Activated CD4-positive, alpha-beta T cell treated with anti-CD3 and anti-CD28 coated beads, Interleukin-2, amount 50 U/mL, for 16 hours (primary cell): Measurements from ENCODE around the gene MAGOH.

Source experiments
- DNase-seq: peaks from one replicate; pipeline ENCODE4 v3.0.0-alpha.2; 2020

The MAGOH gene

DNA sequence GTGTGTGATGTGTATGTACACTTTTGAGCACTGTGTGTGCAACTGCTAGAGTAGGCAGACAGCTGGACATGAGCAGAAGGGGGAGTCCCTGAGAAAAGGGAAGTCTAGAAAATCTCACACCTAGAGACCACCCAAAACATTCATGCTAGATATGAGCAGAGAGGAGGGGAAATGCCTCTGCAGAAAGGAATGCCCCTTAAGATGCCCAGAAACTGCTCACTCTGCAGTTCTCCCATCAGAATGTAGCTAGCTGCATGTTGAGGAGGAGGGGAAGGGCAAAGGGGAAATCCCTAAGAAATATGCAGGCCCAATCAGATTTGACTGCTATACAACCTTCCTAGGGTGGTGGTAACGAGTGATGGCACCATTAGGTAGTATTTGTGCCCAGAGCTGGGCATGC lies 31.8 kb upstream of the MAGOH start:
- no peak for DNase-seq

DNA sequence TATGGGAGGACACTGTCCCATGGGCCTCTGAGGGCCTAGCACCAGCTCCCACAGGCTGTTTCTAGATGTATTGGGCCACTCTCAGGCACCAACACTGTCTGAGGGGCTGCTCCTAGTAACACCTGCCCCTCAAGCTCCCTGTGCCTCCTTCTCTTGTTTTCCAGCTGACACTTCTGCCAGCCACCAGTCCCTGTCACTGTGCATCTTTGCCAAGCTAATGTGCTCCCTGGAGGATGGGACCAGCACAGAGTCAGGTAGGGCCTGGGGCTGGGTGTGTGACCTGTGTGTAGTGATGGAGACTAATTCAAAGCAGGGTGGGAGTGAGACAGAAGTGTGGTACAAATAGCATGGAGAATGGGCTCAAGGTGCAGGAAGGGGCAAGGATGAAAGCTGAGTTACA lies 29.4 kb upstream of the MAGOH start:
- no peak for DNase-seq

DNA sequence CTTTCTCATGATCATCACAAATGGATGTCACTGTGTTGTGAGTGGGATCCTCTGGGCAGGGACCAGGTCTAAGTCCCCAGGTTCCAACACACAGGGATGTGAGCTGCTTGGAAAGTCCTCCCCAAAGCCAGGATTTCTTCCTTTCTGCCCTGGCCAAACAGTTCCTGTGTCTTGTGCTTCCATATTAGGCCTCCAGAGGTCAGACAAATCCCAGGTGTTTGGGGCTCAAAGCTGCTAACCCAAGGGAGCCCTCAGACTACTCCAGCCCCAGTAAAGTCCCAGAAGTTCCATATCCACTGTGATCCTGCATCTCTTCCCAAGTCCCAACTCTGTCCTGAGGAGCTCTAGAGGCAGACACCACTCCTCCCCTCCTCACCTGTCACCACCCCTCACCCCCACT lies 27.7 kb upstream of the MAGOH start:
- DNase-seq, result no peak

DNA sequence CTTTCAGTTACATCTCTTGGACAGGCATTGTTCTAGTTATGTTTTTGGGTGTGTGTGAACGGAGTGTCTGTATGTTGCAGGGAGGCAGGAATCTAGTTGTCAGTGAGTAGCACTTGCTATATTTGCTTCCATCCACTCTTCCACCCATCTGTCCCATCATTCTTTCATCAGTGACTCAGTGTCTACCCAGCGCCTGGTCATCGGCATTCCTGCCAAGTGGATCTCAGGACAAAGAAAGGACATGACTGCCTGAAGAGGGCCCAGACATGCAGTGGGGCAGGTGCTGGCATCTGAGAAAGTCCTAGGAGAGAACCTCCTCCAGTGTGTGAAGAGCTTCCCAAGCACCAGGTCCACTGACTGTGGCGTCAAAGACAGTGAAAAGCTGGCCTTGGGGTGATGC lies 27.3 kb upstream of the MAGOH start:
- DNase-seq, result no peak

DNA sequence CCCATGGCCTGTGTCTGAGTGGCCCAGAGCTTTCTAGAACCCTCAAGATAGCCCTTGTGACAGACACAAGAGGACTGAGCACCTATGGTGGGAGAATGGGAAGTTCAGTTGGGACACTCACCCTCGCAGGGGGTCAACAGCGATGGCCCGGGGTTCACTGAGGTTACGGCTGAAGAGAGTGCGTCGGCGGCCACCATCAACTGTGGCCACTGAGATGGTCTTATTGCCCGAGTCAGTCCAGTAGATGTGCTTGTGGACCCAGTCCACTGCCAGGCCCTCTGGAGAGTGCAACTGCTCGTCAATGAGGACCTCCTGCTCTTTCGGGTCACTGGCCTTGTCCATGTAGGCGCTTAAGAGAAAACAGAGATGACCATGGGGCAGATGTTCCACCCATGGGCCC lies 25.7 kb upstream of the MAGOH start:
- no peak for DNase-seq

DNA sequence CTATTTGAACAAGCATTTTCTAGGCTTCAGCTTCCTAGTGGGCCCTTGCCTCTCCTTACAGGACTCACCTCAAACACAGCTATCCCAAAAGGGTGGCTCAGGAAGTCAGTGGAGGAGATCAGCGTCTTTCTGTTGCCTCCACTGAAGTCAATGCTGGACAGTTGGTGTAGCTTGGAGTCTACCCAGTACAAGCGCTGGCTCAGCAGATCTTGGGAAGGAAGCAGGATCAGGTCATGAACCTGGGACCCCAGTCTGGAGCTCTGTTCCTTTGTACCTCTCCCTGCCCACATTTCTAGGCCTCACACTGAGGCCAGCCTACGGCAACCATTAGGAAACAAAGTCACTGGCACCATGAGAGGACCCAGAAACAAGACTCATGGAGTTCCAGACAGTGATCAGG lies 23.7 kb upstream of the MAGOH start:
- DNase-seq, result no peak

DNA sequence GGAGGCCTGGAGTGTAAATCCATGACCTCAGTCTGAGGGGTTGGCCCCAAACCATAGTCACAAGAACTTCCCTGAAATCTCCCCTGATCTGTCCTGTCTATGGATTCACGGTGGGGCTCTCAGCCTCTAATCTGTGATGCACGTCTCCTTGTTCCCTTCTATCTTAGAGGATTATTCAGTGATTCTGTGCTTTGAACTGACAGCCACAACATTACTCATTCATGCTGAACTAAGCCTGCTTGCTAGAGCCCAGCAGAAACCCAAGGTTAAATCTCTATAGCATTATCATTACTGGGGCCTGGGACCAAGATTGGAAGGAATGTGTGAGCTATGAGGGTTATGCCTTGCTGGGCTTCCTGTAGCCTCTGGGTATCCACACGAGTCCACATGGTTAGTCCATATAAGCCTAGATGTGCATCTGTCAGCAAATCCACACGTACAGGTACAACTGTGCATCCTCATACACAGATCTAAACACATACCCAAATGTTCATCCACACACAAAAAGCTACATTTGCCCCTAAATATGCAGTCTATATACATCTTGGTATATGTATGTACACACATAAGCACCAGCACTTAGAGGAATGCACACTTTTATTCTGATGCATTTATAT lies 22.4 kb upstream of the MAGOH start:
- DNase-seq, result no peak

DNA sequence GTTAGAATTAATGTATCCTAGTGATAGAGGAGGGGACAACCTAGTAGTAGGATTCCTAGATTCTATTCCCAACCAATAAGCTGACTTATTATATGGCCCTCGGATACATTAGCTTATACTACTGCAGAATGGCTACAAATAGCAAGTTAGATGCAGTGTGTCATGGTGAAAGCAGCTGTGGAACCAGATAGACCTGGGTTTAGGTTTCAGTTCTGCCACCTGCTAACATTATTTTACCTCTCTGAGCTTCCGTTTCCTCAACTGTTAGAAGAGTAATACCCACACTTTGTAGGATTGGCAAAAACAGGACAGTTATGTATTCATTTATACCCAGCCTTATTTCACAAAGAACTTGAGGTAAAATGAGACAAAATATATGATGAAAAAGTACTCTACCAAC lies 21.6 kb upstream of the MAGOH start:
- no peak for DNase-seq

DNA sequence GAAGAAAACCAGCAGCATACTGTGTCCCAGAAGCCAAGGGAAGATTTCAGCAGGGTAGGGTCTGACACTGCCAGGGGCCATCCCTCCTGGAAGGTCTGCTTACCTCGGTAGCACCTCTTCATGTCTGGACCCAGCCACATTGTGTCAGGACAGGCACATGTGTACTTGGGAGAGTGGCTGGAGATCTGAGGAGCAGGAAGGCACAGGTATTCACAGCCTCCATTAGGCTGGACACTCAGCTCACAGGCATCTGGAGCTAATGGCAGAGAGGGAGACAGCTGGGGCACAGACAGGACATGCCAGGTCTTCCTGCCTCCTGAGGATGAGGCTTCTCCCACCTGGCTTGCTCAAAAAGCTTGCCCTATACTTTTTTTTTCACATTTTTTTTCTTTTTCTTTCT lies 19.9 kb upstream of the MAGOH start:
- no peak for DNase-seq

DNA sequence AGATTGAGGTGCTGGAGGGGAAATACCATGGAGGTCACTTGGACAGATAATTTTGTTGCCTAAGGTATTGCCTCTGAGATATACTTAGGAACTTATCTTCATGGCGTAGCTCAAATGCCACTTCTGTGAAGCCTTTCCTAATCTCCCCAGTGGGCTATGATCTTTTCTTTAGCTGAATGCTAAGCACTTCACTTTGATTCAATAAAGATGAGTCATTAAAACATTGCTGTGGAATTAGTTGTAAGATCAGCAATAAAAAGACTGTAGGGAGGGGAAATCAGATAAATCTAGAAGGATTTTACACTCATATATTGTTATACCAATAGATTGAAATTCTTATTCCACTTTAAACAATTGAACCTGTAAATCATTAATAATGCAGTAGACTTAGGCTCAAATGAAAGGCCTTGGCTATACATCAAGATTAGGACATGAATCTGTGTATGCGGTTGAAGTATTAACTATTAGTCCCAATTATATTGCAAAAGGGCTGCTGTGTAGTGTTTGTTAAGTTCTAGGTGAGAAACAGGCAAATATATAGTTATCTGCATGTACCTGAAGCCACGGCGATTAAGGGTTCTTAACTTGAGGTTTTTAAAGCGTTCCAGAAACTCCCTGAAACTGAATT lies 19.2 kb upstream of the MAGOH start:
- no peak for DNase-seq

DNA sequence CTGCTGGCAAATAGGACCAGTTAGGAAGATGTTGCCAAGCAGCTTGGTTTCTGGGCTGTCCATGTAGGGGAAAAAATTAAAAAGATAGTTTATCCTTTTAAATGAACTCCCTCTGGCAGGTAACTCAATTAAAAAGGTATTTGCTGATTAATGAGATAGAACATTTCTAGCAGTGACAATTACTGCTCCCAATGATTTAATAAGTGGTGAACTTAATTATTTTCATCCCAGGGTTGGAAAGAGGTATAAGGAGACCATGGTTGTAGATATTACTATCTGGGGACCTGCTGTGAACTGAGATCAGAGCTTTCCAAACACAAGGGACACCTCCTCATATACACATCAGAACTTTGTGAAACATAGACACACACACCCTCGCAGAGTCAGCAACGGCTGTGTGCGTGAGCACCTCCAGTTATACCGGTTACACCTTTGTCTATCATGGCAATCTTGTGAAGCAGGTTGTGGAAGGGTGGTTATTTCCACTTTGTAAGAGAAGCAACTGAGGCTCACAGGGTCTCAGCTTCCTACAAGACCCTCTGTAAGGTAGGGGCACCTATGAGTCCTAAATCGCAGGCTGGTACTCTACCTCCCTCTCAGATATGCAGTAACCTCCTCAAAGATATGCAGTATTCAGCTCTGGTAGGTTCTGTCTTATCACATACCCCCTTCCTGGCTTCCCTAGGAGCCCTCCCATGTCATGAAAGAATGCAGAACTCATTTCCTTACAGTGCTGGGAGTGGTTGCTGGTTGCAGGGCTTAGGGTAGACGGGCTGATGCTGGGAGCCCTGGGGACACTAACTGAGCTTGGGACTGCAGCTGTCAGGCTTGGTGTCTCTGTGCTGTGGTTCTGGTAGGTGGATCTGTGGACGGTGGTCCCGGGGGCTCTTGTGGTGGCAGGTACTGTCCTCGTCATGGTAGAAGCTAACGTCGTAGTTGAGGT lies 18.5 kb upstream of the MAGOH start:
- DNase-seq, result no peak

DNA sequence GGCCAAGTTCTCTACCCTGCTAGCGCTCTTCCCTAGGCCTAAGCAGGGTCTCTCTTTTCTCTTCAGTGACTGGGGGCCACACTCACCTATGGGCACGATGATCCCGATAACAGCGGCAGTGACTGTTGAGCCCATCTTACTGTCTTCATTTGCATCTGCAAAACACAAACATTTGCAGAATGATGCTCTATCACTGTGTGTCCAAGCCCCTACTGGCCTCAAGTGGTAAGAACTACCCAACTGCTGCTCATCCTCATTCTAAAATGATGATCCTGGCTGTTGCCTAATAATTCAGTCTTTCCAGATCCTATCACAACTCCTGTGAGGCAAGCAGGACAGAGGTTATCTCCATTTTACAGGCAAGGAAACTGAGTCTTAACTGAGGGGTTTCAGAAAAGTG lies 16.7 kb upstream of the MAGOH start:
- no peak for DNase-seq

DNA sequence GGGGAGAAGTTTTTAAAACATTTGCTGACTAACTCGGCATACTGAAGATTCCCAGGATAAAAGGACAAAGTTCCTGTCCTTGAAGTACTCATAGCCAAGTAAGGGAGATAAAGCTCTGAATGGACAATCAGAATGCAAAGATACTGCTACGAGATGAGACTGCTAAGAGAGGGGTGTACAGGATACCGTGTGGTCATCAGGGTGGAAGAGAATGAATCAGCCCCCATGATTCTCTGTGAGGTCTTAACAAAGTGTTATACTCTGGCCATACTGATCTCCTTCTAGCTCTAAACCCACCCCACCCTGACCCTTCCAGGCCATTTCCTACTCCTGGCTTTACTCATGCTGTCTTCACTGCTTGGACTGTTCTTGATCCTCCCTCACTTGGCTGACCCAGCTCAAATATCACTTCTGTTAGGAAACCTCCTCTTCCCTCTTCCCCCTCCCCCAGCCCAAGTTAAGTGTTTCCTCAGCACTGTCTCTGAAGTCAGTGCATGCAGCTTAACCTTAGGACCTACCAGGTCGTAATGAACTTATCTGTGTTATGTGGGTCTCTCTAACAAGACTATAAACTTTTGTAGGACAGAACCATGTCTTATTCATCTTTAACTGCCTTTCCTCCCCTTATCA lies 15.8 kb upstream of the MAGOH start:
- no peak for DNase-seq

DNA sequence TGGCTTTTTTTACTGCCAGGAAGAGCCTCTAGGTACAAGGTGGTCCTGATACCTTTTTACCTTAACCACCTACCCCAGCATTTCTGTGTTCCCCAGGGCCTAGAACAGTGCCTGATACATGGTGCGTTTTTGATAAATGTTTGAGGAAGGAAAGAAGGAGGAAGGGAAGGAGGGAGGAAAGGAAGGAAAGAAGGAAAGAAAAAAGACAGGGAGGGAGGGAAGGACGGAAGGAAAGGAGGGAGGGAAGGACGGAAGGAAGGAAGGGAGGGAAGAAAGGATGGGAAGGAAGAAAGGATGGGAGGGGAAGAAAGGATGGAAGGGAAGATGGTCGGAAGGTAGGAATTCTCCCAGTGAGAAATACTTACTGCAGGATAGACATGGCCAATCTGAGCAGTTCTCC lies 12.0 kb upstream of the MAGOH start:
- no peak for DNase-seq

DNA sequence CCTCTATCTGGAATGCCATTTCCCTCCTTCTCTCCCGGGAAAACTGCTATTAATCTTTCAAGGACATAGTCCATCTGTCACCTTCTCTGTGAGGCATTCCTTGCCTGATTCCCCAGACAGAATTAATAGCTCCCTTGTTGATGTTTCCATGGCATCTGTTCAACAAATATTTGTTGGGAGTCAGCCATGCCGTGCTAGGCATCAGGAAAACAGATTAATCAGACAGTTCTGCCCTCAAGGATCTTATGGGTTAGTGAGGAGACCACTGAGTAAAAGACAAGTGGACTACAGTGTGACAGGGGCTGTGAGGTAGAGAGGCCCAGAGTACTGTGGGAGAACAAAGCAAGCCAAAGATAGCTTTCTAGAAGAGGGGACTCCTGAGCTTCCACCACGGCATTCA lies 11.4 kb upstream of the MAGOH start:
- DNase-seq, result no peak

DNA sequence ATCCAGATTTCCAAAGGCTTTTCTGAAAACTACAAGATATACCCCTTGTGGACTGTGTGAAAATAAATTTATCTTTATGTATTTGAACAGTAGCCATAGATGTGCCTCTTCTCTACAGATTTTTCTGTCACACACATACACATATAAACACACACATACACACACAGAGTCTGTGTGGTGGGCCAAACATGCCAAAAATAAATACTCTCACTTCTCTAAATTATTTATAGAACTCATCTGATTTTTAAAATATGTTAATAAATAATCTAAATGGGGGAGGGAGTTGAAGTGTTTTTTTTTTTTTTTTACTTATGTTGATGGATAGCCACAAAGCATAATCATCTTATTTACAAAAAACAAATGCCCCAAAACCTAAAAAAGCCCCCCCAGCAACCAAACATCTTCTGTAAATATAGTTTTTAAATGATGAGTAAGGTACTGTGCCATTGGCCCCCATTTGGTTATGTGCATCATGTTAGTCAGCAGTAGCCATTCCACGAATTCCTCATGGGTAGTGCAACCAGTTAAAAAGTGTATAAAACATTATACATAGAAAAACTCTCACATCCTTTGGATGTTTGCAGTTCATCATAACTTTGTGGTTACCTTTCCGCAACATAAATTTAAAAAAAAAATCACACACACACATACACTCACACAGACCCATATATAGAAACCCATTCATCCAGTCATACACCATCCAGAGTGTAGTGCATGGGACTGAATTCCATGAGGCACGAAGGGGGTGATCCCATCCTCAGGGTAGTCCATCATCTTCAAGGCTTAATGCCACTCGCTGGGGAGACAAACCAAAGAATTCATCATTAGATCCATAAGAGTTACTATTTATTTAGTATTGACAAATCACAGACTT lies 8.2 kb upstream of the MAGOH start:
- DNase-seq, result no peak

DNA sequence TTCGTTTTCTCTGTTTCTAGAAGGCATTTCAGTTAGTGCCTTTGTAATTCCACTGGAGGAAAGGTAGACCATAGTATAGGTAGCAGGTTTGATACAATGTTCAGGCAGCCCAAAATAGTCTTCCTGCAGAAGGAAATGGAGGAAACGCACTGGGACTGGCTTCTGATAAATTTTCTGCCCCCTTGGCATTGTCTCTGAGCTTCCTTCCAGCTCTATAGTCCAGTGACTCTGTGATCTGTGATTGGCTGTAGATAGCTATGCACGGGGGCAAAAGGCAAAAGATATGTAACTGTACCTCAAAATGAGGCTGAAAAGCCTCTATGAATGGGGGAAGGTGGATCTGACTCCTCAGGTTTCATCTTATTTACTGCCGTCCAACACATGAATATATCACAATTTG lies 5.8 kb upstream of the MAGOH start:
- no peak for DNase-seq

DNA sequence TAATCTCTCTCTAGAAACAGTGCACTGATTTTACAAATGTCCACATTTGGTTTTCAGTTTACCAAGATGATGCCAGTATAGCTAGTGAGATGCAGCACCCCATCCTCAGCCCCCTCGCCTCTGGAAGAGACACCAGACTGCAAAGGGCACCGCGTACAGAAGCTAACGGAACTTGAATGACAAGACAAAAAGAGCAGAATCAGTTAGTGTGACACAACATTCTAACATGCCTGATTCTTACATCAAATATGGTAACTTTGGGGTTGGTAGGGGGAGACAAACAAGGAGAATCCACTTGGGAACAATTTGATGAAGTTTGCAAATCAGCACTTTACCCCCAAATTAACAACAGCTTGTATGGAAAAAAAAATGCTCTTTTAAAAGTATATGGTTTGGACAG lies 4.1 kb upstream of the MAGOH start:
- no peak for DNase-seq

DNA sequence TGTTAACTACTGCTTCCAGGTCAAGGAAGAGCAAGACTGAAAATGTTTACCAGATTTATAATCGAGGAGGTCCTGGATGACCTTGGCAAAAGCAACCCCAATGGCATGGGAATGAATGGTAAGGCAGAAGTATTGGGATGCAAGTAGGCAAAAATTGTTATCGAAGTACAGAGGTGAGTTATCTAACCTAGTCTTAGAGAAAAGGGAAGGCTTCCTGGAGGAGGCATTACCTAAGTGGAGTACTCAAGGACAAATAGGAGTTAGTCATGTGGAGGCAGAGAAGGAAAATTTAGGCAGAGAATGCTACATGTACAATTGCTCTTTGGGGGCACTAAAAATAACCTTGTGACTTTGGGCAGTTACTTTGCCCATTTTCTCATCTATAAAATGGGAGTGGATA lies 3.5 kb upstream of the MAGOH start:
- DNase-seq, result no peak

DNA sequence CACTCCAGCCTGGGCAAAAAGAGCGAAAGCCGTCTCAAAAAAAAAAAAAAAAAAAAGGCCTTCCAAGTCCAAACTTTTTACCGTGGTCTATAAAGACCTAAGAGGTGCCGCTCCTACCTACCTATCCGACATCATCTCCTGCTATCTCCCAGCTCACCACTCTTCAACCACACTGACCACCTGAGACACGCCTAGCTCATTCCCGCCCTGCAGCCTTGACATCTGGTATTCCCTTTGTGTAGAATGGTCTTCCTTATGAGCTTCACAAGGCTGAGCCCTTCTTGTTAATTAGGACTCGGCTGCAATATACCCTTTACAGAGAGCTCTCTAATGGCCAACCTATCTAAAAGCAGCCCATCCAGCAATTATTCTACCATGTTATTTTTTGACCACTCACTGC lies 680 bp downstream of the MAGOH start:
- no peak for DNase-seq

DNA sequence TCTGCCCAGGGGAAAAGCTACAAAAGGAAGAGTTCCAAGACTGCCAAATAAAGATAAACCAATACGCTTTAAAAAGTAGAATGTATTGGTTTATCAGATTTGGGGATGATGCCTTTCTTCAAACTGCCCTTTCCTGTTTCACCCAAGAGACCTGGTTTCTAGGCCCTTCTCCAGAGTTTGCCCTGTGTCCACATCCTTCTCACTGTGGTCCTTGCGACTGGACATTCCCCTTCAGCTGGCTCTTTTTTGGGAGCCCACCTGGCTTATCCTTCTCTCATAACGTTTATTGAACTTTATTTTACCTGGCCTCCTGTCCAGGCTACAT lies 17.4 kb downstream of the MAGOH start:
- no peak for DNase-seq

DNA sequence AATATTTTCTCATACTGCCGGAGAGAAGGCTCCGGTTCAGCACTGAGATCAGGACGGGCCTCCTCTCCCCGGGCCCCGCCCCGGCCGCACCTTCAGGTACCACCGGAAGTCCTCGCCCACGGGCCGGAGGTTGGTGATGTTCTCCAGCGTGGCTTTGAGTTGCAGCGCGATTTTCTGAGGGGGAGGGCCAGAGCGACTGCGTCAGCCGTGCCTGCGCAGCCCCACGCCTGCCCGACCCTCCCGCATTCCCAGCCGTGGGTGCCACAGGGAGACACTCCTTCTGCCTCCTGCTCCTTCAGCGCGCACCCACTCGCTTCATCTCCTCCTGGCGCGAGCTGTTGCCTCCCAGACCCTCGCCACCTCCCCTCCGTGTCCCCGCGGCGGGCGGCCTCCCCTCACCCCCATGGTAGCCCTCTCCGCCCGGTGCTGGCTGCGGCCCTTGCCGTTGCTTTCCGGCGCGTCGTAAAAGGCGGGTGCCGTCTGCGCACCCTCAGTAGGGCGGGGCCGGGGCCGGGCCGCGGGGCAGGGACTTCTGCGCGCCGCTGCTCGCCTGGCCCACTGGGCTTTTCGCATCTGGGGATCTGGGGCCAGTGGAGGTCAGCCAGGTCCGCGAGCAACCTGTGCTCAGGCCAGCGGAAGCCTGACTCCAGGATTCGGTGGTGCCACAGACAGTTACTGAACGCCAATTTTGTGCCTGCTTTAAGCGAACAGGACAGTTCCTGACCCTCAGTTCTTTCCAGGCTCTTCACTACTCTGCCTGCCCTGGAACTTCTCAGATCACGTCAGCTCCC lies 18.0 kb downstream of the MAGOH start, which contains the start of gene CZIB:
Gene CZIB, minus strand, starts transcription at position 464 of the 791 bp plus-strand sequence. Its CDS starts 59 bp downstream, at position 405.
- DNase-seq, result peak; percentile 96
